ENCODE measurements around the gene ODAM. TPM values are rescaled to one million over a fixed set of nuclear protein-coding genes. Genes with fewer than 3 reads are reported as not detected.

ODAM gene
- total and polyA plus RNA-seq, 2 of the 8 experiments (the other 6 are each of a cell fraction or from before 2014, with no cell fraction given) = 0.21 TPM; not detected in 1

DNA sequence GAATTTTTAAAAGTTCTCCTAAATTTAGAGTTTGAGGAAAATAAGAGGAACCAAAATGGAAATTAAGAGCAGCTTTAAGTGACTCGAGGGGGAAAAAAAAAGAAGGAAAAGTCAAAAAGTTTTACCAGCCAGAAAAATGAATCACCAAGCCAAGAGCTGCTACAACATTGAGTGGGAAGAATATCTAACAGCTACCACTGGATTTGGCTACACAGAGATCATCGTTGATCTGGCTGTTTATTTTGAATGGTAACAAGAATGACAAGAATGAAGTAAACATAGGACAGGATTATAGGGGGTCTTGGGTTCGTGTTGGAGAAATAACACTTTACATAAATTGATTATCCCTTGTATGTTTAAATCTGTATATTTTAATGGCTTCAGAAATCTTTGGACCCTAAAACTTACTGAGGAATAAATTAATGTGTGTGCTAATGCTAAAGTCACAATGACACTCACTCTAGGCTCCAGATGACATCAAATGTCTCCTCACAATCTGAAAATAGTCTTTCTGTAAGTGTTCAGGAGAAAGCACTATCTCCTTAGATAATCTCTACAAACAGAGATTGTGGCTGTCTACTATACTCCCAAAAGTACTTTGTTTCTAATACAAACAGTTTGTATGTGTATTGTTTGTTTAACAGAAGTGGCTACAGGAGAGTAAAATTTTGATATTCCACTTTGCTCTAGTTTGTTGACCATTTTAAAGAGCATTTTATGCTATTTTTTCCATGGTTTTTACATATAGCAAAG, 43.8 kb downstream of the ODAM start:
- Histone ChIP-seq H2BK120ac (replicated peaks; ENCODE audit: low read depth, low read length) (no peak overlapping the region), H2BK15ac (ENCODE audit: low read length) (no peak overlapping the region), H3K79me2 (ENCODE audit: control insufficient read depth in 1 of 2, insufficient read depth in 2 of 2, low read length in 2 of 2) (no peaks in the 10 kb centered on the region), H4K5ac (ENCODE audit: insufficient read length, low read depth, low read length) (no peak overlapping the region), H3K4me2 (ENCODE audit: insufficient read depth in 1 of 2, low read depth in 2 of 2, low read length in 2 of 2) (no peak overlapping the region), H2AFZ (ENCODE audit: low read length) (no peak overlapping the region), H3K9ac (replicated peaks in 1 of 4; ENCODE audit: extremely low read depth in 1 of 4, low read depth in 3 of 4, low read length in 3 of 4) (no peak overlapping the region), H3K27me3 (replicated peaks in 1 of 4; ENCODE audit: control insufficient read depth in 3 of 4, extremely low read depth in 1 of 4, insufficient read depth in 3 of 4, low read length in 3 of 4) (no peaks in the 10 kb centered on the region), H3K4me1 (replicated peaks in 1 of 4; ENCODE audit: control insufficient read depth in 3 of 4, insufficient read depth in 4 of 4, low read length in 3 of 4) (no peaks in the 10 kb centered on the region), H2AK5ac (ENCODE audit: low read depth, low read length) (no peak overlapping the region), H4K91ac (replicated peaks; ENCODE audit: insufficient read length, low read length) (no peak overlapping the region), H3K27ac (ENCODE audit: low read depth, low read length) (no peak overlapping the region), H3K56ac (replicated peaks; ENCODE audit: insufficient read length, low read depth, low read length) (no peak overlapping the region), H3K9me3 (ENCODE audit: insufficient read depth in 2 of 2, low read depth in 1 of 2, low read length in 1 of 2) (no peaks in the 10 kb centered on the region), H3K4ac (replicated peaks; ENCODE audit: insufficient read length, low read depth, low read length) (no peak overlapping the region), H2BK5ac (ENCODE audit: low read depth, low read length) (no peak overlapping the region), H3K4me3 (ENCODE audit: extremely low read depth in 1 of 4, insufficient read depth in 2 of 4, low read depth in 3 of 4, low read length in 4 of 4) (no peak overlapping the region), H3K23ac (ENCODE audit: insufficient read length) (no peak overlapping the region), H3K23me2 (ENCODE audit: low read depth, low read length) (no peaks in the 10 kb centered on the region), H4K20me1 (replicated peaks in 1 of 2; ENCODE audit: control insufficient read depth in 1 of 2, insufficient read depth in 2 of 2, low read length in 2 of 2) (no peaks in the 10 kb centered on the region), H3K79me1 (ENCODE audit: low read depth, low read length) (no peaks in the 10 kb centered on the region), H2BK12ac (ENCODE audit: low read depth, low read length) (no peak overlapping the region), H3K36me3 (ENCODE audit: control insufficient read depth in 2 of 4, insufficient read depth in 4 of 4, low read length in 3 of 4) (no peaks in the 10 kb centered on the region), H2BK20ac (ENCODE audit: low read length) (no peak overlapping the region), H3K18ac (ENCODE audit: extremely low read depth, low read length) (no peak overlapping the region), H3K14ac (ENCODE audit: insufficient read length) (no peak overlapping the region), H4K8ac (ENCODE audit: extremely low read depth, insufficient read depth, low read length) (no peak overlapping the region)
- CTCF ChIA-PET (ENCODE audit: partially characterized antibody) = interaction anchor here (1.1 kb wide), 1 partner anchor 54 kb away, joined by 3 read pairs; no protein-coding TSS in a partner anchor
- WGBS, 2 experiments (ENCODE audit: extremely low coverage in 1 of 2, insufficient coverage in 1 of 2, insufficient read length in 1 of 2, insufficient replicate concordance in 2 of 2, low coverage in 1 of 2, low lambda C conversion rate in 2 of 2, missing lambda C conversion rate in 1 of 2) = 63% methylated on average over 3 of the region's 3 CpGs; no CpG with 5 or more reads in 1 of the 2 experiments
- DNase-seq (ENCODE audit: low read depth in 1 of 2, low spot score in 2 of 2) = no peak
- TF ChIP-seq, protein P1, sequence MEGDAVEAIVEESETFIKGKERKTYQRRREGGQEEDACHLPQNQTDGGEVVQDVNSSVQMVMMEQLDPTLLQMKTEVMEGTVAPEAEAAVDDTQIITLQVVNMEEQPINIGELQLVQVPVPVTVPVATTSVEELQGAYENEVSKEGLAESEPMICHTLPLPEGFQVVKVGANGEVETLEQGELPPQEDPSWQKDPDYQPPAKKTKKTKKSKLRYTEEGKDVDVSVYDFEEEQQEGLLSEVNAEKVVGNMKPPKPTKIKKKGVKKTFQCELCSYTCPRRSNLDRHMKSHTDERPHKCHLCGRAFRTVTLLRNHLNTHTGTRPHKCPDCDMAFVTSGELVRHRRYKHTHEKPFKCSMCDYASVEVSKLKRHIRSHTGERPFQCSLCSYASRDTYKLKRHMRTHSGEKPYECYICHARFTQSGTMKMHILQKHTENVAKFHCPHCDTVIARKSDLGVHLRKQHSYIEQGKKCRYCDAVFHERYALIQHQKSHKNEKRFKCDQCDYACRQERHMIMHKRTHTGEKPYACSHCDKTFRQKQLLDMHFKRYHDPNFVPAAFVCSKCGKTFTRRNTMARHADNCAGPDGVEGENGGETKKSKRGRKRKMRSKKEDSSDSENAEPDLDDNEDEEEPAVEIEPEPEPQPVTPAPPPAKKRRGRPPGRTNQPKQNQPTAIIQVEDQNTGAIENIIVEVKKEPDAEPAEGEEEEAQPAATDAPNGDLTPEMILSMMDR (IDR thresholded peaks at IDR 0.05; ENCODE audit: control extremely low read depth in 1 of 3, insufficient read depth in 1 of 3, low read depth in 1 of 3, low read length in 3 of 3) = no peak
- TF ChIP-seq SP2 (IDR thresholded peaks at IDR 0.05; ENCODE audit: low read length) (no peak), POLR2A (IDR thresholded peaks at IDR 0.05; ENCODE audit: control extremely low read depth in 1 of 2, low read depth in 2 of 2, low read length in 2 of 2) (no peak), RFX5 (IDR thresholded peaks at IDR 0.05; ENCODE audit: borderline replicate concordance, low read depth, low read length) (no peak)
- TF ChIP-seq, protein P2, sequence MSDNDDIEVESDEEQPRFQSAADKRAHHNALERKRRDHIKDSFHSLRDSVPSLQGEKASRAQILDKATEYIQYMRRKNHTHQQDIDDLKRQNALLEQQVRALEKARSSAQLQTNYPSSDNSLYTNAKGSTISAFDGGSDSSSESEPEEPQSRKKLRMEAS (IDR thresholded peaks at IDR 0.05) = no peak
- no peak for FAIRE-seq
- POLR2A ChIA-PET (ENCODE audit: partially characterized antibody) = no interaction called here
